Cortex of kidney (tissue), 1 donor: ENCODE data around the gene MRNIP.

Experiments used
- DNase-seq: peaks from one replicate; lab custom pipeline; 2025; lab: John Stamatoyannopoulos, UW

MRNIP gene

GRCh38 chr5:179887802-179888201 is 29.2 kb upstream of the MRNIP start:
- DNase-seq: no peak

- no peak for DNase-seq
These were observed 28.5 kb upstream of the MRNIP start for GRCh38 chr5:179887095-179887494.

- no peak for DNase-seq
These were observed 27.7 kb upstream of the MRNIP start for GRCh38 chr5:179886190-179886911.

GRCh38 chr5:179885491-179886090 is 27.0 kb upstream of the MRNIP start:
- no peak for DNase-seq

GRCh38 chr5:179883163-179883562 is 24.5 kb upstream of the MRNIP start:
- no peak for DNase-seq

GRCh38 chr5:179882338-179882737 is 23.7 kb upstream of the MRNIP start:
- DNase-seq: no peak

- DNase-seq: no peak
These were observed 22.4 kb upstream of the MRNIP start for GRCh38 chr5:179880848-179881590.

- DNase-seq: no peak
These were observed 21.5 kb upstream of the MRNIP start for GRCh38 chr5:179880066-179880650.

- no peak for DNase-seq
These were observed 21.0 kb upstream of the MRNIP start for GRCh38 chr5:179879690-179880010.

GRCh38 chr5:179879003-179879689 is 20.5 kb upstream of the MRNIP start:
- no peak for DNase-seq

GRCh38 chr5:179878222-179879002 is 19.8 kb upstream of the MRNIP start:
- DNase-seq: no peak

GRCh38 chr5:179876610-179876952 is 18.0 kb upstream of the MRNIP start:
- DNase-seq: no peak

- DNase-seq: no peak
These were observed 17.4 kb upstream of the MRNIP start for GRCh38 chr5:179875741-179876609.

- no peak for DNase-seq
These were observed 16.1 kb upstream of the MRNIP start for GRCh38 chr5:179874536-179875292.

GRCh38 chr5:179874136-179874535 is 15.5 kb upstream of the MRNIP start:
- no peak for DNase-seq

GRCh38 chr5:179873588-179874110 is 15.0 kb upstream of the MRNIP start:
- no peak for DNase-seq

- no peak for DNase-seq
These were observed 14.4 kb upstream of the MRNIP start for GRCh38 chr5:179872828-179873575.

GRCh38 chr5:179872055-179872827 is 13.6 kb upstream of the MRNIP start:
- DNase-seq: no peak
